Right kidney (tissue), 1 donor: Measurements from ENCODE around the gene DDX28.
"Not testable (repeated sequence)": the region's sequence is repeated elsewhere in the genome, so short reads cannot be mapped to it uniquely, and the experiment has no call there.

Experiments
- DNase-seq: peaks from one replicate; pipeline ENCODE4 v3.0.0-alpha.2; 2016

The DDX28 gene

GRCh38 chr16:67996666-67997065 lies 26.4 kb downstream of the DDX28 start:
- no peak for DNase-seq

GRCh38 chr16:67995423-67995822 lies 27.6 kb downstream of the DDX28 start:
- DNase-seq: no peak

- not testable (repeated sequence) for DNase-seq
These were observed 29.0 kb downstream of the DDX28 start for GRCh38 chr16:67994040-67994408.

- DNase-seq: peak; percentile 78
These were observed 29.6 kb downstream of the DDX28 start for GRCh38 chr16:67993207-67994039.

DNA sequence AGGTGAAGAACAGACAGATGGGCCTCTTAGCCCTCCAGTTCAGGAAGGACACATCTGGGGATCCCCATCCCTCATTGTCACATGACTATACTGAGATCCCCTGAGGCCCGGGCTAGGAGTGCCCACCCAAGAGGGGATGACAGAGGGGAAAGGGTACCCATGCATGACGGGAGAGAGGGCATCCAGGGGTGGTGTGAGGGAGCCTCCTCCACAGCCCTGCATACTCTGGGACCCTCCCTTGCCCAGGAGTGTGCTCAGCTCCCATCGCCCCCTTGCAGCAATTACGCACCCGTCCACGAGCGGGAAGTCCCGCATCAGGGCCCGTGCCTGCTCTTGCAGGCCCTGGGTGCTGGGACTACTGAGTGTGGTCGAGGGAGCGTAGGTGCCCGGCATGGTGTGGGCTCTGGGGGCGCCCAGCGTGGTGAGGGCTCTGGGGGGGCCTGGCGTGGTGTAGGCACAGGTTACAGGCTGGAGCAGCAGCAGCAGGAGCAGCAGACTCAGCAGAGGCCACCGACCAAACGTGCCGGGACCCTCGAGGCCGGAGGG lies 30.3 kb downstream of the DDX28 start:
- no peak for DNase-seq

GRCh38 chr16:67990018-67990386 lies 33.0 kb downstream of the DDX28 start:
- DNase-seq: no peak

- no peak for DNase-seq
These were observed 33.6 kb downstream of the DDX28 start for GRCh38 chr16:67989322-67990017.

DNA sequence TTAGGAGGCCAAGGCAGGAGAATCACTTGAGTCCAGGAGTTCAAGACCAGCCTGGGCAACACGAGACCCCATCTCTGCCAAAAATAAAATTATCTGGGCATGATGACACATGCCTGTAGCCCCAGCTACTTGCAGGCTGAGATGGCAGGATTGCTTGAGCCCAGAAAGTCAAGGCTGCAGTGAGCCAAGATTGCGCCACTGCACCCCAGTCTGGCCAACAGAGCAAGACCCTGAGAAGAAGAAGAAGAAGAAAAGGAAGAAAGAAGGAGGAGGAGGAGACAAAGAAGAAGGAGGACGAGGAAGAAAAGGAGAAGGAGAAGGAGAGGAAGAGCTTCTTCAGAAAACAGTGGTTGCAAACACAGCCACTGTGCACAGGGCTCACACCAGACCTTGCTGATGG lies 34.4 kb downstream of the DDX28 start:
- DNase-seq: no peak

- no peak for DNase-seq
These were observed 35.4 kb downstream of the DDX28 start for GRCh38 chr16:67987460-67988160.

DNA sequence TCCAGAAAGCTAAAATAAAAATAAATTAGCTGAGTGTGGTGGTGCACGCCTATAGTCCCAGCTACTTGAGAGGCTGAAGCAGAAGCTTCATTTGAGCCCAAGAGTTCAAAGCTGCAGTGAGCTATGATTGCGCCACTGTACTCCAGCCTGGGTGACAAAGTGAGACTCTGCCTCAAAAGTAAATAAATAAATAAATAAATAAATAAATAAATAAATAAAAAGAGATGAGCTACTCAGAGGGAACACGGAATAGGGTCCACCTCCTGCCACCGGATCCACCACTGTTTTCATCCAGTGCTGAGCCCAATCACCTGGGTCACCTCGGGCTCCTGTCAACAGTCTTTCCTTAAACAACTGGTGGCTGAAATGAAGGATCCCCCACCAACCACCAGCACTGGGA lies 36.1 kb downstream of the DDX28 start:
- no peak for DNase-seq

- no peak for DNase-seq
These were observed 40.9 kb downstream of the DDX28 start for GRCh38 chr16:67982011-67982696.

DNA sequence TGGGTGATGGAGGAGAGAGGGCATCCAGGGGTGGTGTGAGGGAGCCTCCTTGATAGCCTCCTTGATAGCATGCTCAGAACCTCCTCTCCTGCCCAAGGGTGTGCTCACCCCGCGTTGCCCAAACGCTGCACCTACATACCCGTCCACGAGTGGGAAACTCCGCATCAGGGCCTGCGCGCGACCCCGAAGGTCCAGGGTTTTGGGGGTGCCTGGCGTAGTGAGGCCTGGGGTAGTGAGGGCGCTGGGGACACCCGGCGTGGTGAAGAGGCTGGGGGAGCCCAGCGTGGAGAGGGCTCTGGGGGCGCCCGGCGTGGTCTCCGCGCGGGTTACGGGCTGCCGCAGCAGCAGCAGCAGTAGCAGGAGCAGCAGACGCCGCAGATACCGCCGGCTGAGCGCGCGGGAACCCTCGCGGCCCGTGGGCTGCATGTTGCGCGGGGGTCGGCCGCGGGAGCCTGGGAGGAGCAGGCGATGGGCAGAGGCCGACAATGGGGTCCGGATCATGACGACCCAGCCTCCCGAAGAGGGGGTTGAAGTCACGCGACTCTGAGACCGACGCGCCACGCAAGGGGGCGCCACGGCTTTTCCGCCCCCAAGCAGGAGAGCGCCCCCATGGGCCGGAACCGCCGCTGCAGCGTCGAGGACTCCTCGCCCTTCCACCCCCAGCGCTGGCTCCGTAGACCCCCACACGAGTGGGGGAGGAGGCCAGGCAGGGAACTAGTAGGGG lies 42.9 kb downstream of the DDX28 start, which contains the start of gene DPEP3:
TSS of gene DPEP3 (minus strand) at position 545 of the 724 bp plus-strand sequence. CDS start at position 426, 119 bp downstream.
- no peak for DNase-seq

GRCh38 chr16:67977469-67978227 lies 45.4 kb downstream of the DDX28 start:
- DNase-seq: no peak

DNA sequence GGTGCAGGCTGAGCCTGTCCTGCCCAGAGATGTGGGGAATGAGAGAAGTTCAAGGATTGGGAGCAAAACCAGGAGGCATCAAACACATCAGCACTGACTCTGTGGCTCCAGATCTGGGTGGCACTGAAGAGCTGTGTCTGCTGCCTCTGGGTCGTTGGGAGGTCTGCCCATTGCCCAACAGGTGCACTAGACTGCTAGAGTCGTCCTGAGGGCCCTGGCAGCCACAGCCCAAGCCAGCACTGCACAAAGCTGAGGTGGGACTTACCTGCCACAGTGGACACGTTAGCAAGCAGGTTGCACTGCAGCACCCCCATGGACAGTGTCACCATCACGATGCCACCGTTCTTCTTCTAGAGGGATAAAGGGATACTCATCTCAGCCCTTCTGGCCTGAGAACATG lies 46.0 kb downstream of the DDX28 start:
- no peak for DNase-seq

- no peak for DNase-seq
These were observed 46.8 kb downstream of the DDX28 start for GRCh38 chr16:67976205-67976604.

- DNase-seq: no peak
These were observed 47.5 kb downstream of the DDX28 start for GRCh38 chr16:67975321-67976105.

DNA sequence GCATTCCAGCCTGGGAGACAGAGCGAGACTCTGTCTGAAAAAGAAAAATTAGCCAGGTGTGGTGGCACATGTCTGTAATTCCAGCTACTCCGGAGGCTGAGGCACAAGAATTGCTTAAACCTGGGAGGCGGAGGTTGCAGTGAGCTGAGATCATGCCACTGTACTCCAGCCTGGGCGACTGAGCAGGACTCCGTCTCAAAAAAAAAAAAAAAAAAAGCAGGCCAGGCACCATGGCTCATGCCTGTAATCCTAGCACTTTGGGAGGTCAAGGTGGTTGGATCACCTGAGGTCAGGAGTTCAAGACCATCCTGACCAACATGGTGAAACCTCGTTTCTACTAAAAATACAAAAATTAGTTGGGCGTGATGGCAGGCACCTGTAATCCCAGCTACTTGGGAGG lies 50.7 kb downstream of the DDX28 start:
- DNase-seq: not testable (repeated sequence)

- no peak for DNase-seq
These were observed 51.9 kb downstream of the DDX28 start for GRCh38 chr16:67971111-67971510.
